ENCODE results near the gene PTPRG. TPM values are rescaled to one million over a fixed set of nuclear protein-coding genes. Genes with fewer than 3 reads are reported as not detected.
A peak's percentile ranks its signal among the peaks of the same experiment; 100 is the strongest.

Gene PTPRG
- total and polyA plus RNA-seq, 3 experiments from 2014 or later, result not detected

DNA sequence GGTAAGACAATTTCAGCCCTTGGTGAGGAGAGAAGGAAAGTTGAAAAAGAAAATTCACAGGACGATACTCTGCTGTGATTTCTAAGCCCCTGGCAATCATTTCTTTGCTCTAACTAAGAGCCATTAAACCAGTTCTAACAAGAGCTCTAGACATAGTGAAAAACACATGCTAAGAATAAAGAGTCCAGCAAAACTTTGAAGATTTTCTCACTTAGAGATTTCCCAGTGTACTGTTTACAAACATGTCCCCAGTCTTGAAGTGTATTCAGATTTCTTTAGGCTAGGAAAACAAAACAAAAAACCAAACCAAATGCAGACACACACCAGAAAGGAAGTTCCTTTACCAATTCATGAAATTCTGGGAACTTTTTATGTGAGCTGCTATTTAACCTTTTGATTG lies 325.8 kb downstream of the PTPRG start:
- H3K36me3 Mint-ChIP-seq, result no peaks in the 10 kb centered on the region
- no peaks in the 10 kb centered on the region for H3K4me1 ChIP-seq (ENCODE audit: insufficient read depth, low read length)
- POLR2A ChIA-PET, result no interaction called here

GRCh38 chr3:61889259-61889658 lies 327.9 kb downstream of the PTPRG start:
- H3K4me3 Mint-ChIP-seq, result no peak overlapping the region
- Histone ChIP-seq H3K36me3 (ENCODE audit: insufficient read depth, low read length) (no peaks in the 10 kb centered on the region), H3K4me3 (ENCODE audit: low read length) (no peak overlapping the region), H3K9me3 (ENCODE audit: low read length) (no peaks in the 10 kb centered on the region), H3K27ac (ENCODE audit: low read depth, low read length) (no peak overlapping the region), H3K4me1 (ENCODE audit: insufficient read depth, low read length) (no peaks in the 10 kb centered on the region), H3K27me3 (ENCODE audit: insufficient read depth, low read length, poor library complexity, severe bottlenecking) (no peaks in the 10 kb centered on the region)
- DNase-seq, result no peak
- no peak overlapping the region for H3K27ac Mint-ChIP-seq
- ChIA-PET CTCF (no interaction called here), POLR2A (no interaction called here)
- peaks cover 0 to 3% (median 0%) of the 10 kb centered on the region in 3 donors for H3K36me3 Mint-ChIP-seq
- H3K4me1 Mint-ChIP-seq, result no peaks in the 10 kb centered on the region
- no peaks in the 10 kb centered on the region for H3K27me3 Mint-ChIP-seq
- peaks cover 0 to 5% (median 3%) of the 10 kb centered on the region in 5 donors for H3K9me3 Mint-ChIP-seq

More for the DNA sequence above, 325.8 kb downstream of the PTPRG start:
- CTCF ChIA-PET, result no interaction called here
- Mint-ChIP-seq H3K9me3 (peaks cover 0 to 5% (median 2%) of the 10 kb centered on the region in 5 donors), H3K27me3 (no peaks in the 10 kb centered on the region), H3K4me1 (no peaks in the 10 kb centered on the region), H3K4me3 (no peak overlapping the region), H3K27ac (no peak overlapping the region)
- no peak overlapping the region for H3K27ac ChIP-seq (ENCODE audit: low read depth, low read length)
- no peak overlapping the region for H3K4me3 ChIP-seq (ENCODE audit: low read length)
- no peaks in the 10 kb centered on the region for H3K9me3 ChIP-seq (ENCODE audit: low read length)
- no peaks in the 10 kb centered on the region for H3K36me3 ChIP-seq (ENCODE audit: insufficient read depth, low read length)
- no peaks in the 10 kb centered on the region for H3K27me3 ChIP-seq (ENCODE audit: insufficient read depth, low read length, poor library complexity, severe bottlenecking)
- no peak for DNase-seq

DNA sequence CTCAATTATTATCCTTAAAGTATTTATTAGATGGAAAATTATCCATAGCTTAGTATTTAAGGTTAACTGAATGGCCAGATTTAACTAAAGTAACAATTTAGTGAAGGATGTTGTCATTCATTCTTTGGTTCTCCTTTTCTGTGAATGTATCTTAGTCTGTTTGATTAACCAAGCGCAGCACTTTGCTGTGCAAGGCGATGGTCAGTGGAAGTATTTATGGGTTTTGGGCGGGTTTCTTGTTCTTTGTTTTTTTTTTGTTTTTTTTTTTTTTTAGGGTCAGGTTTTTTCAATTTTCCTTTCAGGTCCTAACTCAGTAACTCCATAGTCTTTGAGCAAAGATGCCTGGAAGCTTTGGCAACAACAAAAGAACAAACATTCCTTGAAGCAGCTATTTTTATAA lies 328.8 kb downstream of the PTPRG start:
- no peaks in the 10 kb centered on the region for H3K9me3 ChIP-seq (ENCODE audit: low read length)
- H3K27me3 Mint-ChIP-seq, result no peaks in the 10 kb centered on the region
- no peaks in the 10 kb centered on the region for H3K4me1 Mint-ChIP-seq
- H3K27ac Mint-ChIP-seq, result no peak overlapping the region
- H3K27ac ChIP-seq (ENCODE audit: low read depth, low read length), result no peak overlapping the region
- ChIA-PET POLR2A (no interaction called here), CTCF (no interaction called here)
- H3K4me1 ChIP-seq (ENCODE audit: insufficient read depth, low read length), result no peaks in the 10 kb centered on the region
- no peak overlapping the region for H3K4me3 ChIP-seq (ENCODE audit: low read length)
- no peak for DNase-seq
- H3K9me3 Mint-ChIP-seq, result peaks cover 0 to 5% (median 3%) of the 10 kb centered on the region in 5 donors
- H3K36me3 Mint-ChIP-seq, result peaks cover 0 to 3% (median 0%) of the 10 kb centered on the region in 3 donors
- no peak overlapping the region for H3K4me3 Mint-ChIP-seq
- H3K36me3 ChIP-seq (ENCODE audit: insufficient read depth, low read length), result no peaks in the 10 kb centered on the region
- H3K27me3 ChIP-seq (ENCODE audit: insufficient read depth, low read length, poor library complexity, severe bottlenecking), result no peaks in the 10 kb centered on the region

DNA sequence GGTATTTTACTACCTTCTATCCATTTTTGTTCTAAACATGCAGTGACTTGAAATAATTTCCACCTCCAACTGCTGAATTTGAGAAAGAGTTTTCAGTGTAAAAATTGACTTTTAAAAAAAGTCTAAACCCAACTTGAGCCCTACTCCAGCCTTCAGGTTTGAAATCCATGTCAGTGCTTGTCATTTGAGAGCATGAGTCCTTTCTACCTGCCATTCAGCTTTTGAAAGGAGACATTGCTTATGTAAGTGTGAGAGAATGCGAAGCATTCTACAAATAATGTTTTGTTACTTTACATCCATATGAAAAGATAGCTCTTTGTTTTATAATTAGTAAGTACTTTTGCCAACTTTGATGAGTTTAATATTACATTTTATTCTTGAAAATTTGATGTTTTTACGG lies 329.2 kb downstream of the PTPRG start:
- peaks cover 0 to 3% (median 0%) of the 10 kb centered on the region in 3 donors for H3K36me3 Mint-ChIP-seq
- H3K4me1 ChIP-seq (ENCODE audit: insufficient read depth, low read length), result no peaks in the 10 kb centered on the region
- no peak overlapping the region for H3K27ac ChIP-seq (ENCODE audit: low read depth, low read length)
- no peaks in the 10 kb centered on the region for H3K4me1 Mint-ChIP-seq
- H3K27ac Mint-ChIP-seq, result no peak overlapping the region
- H3K4me3 ChIP-seq (ENCODE audit: low read length), result no peak overlapping the region
- ChIA-PET CTCF (no interaction called here), POLR2A (no interaction called here)
- H3K9me3 ChIP-seq (ENCODE audit: low read length), result no peaks in the 10 kb centered on the region
- no peaks in the 10 kb centered on the region for H3K27me3 Mint-ChIP-seq
- H3K4me3 Mint-ChIP-seq, result no peak overlapping the region
- no peaks in the 10 kb centered on the region for H3K27me3 ChIP-seq (ENCODE audit: insufficient read depth, low read length, poor library complexity, severe bottlenecking)
- H3K36me3 ChIP-seq (ENCODE audit: insufficient read depth, low read length), result no peaks in the 10 kb centered on the region
- peaks cover 0 to 5% (median 3%) of the 10 kb centered on the region in 5 donors for H3K9me3 Mint-ChIP-seq
- DNase-seq, result no peak

- H3K27ac Mint-ChIP-seq, result no peak overlapping the region
- H3K27me3 Mint-ChIP-seq, result no peaks in the 10 kb centered on the region
- ChIA-PET CTCF (no interaction called here), POLR2A (no interaction called here)
- Histone ChIP-seq H3K4me1 (ENCODE audit: insufficient read depth, low read length) (no peaks in the 10 kb centered on the region), H3K9me3 (ENCODE audit: low read length) (no peaks in the 10 kb centered on the region), H3K27me3 (ENCODE audit: insufficient read depth, low read length, poor library complexity, severe bottlenecking) (no peaks in the 10 kb centered on the region), H3K4me3 (ENCODE audit: low read length) (no peak overlapping the region), H3K27ac (ENCODE audit: low read depth, low read length) (no peak overlapping the region), H3K36me3 (ENCODE audit: insufficient read depth, low read length) (no peaks in the 10 kb centered on the region)
- peaks cover 0 to 3% (median 2%) of the 10 kb centered on the region in 5 donors for H3K9me3 Mint-ChIP-seq
- no peak overlapping the region for H3K4me3 Mint-ChIP-seq
- no peak for DNase-seq
- H3K4me1 Mint-ChIP-seq, result no peaks in the 10 kb centered on the region
- H3K36me3 Mint-ChIP-seq, result peaks cover 0 to 3% (median 0%) of the 10 kb centered on the region in 3 donors
Measured at GRCh38 chr3:61892891-61893290, 331.5 kb downstream of the PTPRG start.

DNA sequence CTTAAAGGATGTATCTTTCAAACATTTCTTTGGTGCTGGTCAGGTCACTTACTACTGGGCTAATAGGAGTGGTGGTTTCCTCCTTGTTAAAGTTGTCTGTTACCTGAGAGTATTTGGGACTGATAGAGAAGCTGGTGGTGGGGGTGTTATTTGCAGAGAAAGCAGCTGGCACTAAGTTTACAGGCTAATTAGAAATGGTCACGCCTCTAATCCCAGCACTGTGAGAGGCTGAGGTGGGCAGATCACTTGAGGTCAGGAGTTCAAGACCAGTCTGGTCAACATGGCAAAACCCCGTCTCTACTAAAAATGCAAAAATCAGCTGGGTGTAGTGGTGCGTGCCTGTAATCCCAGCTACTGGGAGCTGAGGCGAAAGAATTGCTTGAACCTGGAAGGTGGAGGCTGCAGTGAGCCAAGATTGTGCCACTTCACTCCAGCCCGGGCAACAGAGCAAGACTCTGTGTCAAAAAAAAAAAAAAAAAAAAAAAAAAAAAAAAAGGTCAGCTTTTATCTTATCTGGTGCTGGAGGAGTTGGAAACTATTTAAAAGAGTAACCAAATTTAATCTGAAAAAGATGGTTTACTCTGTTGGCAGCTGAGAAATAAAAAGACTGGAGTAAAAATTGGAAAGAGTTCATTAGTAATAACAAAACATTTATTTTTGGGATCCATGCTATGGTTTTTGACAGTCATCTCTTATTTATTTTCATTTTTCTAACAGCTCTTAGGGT lies 332.6 kb downstream of the PTPRG start:
- H3K27ac ChIP-seq (ENCODE audit: low read depth, low read length), result no peak overlapping the region
- ChIA-PET CTCF (no interaction called here), POLR2A (no interaction called here)
- no peaks in the 10 kb centered on the region for H3K4me1 ChIP-seq (ENCODE audit: insufficient read depth, low read length)
- no peak overlapping the region for H3K4me3 Mint-ChIP-seq
- no peaks in the 10 kb centered on the region for H3K4me1 Mint-ChIP-seq
- H3K9me3 Mint-ChIP-seq, result peaks cover 0 to 5% (median 2%) of the 10 kb centered on the region in 5 donors
- no peak overlapping the region for H3K4me3 ChIP-seq (ENCODE audit: low read length)
- peaks cover 0 to 2% of the 10 kb centered on the region in 2 donors for H3K27me3 Mint-ChIP-seq
- H3K36me3 ChIP-seq (ENCODE audit: insufficient read depth, low read length), result no peaks in the 10 kb centered on the region
- no peaks in the 10 kb centered on the region for H3K27me3 ChIP-seq (ENCODE audit: insufficient read depth, low read length, poor library complexity, severe bottlenecking)
- no peak for DNase-seq
- H3K9me3 ChIP-seq (ENCODE audit: low read length), result no peaks in the 10 kb centered on the region
- no peak overlapping the region for H3K27ac Mint-ChIP-seq
- H3K36me3 Mint-ChIP-seq, result peaks cover 0 to 3% (median 0%) of the 10 kb centered on the region in 3 donors

GRCh38 chr3:61894988-61895935 lies 333.9 kb downstream of the PTPRG start:
- ChIA-PET POLR2A (no interaction called here), CTCF (no interaction called here)
- Histone ChIP-seq H3K4me1 (ENCODE audit: insufficient read depth, low read length) (no peaks in the 10 kb centered on the region), H3K27ac (ENCODE audit: low read depth, low read length) (no peak overlapping the region), H3K9me3 (ENCODE audit: low read length) (no peaks in the 10 kb centered on the region), H3K27me3 (ENCODE audit: insufficient read depth, low read length, poor library complexity, severe bottlenecking) (no peaks in the 10 kb centered on the region), H3K4me3 (ENCODE audit: low read length) (no peak overlapping the region), H3K36me3 (ENCODE audit: insufficient read depth, low read length) (no peaks in the 10 kb centered on the region)
- Mint-ChIP-seq H3K27ac (no peak overlapping the region), H3K9me3 (peaks cover 0 to 4% (median 2%) of the 10 kb centered on the region in 5 donors), H3K27me3 (peaks cover 0 to 2% of the 10 kb centered on the region in 2 donors), H3K4me1 (no peaks in the 10 kb centered on the region), H3K4me3 (no peak overlapping the region), H3K36me3 (peaks cover 0 to 3% (median 0%) of the 10 kb centered on the region in 3 donors)
- peak in 2 of 5 donors; percentile 17 to 58 for DNase-seq

DNA sequence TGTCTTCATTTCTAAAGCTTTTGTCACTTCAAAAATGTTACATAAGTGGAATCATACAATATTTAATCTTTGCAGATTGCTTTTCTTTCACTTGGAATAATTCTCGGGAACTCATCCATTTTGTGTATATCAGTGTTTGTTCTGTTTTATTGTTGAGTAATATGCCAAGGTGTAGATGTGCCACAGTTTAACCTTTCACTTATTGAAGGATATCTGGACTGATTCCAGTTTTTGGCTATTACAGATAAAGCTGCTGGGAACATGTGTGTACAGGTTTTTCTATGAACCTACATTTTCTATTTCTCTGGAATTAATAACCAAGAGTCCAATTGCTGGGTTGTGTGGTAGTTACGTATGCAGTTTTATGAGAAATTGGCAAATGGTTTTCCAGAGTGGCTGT lies 334.9 kb downstream of the PTPRG start:
- H3K4me1 ChIP-seq (ENCODE audit: insufficient read depth, low read length), result no peaks in the 10 kb centered on the region
- H3K36me3 ChIP-seq (ENCODE audit: insufficient read depth, low read length), result no peaks in the 10 kb centered on the region
- H3K4me3 Mint-ChIP-seq, result no peak overlapping the region
- H3K9me3 Mint-ChIP-seq, result peaks cover 0 to 5% (median 2%) of the 10 kb centered on the region in 5 donors
- peaks cover 0 to 3% (median 0%) of the 10 kb centered on the region in 3 donors for H3K36me3 Mint-ChIP-seq
- peaks cover 0 to 2% of the 10 kb centered on the region in 2 donors for H3K27me3 Mint-ChIP-seq
- CTCF ChIA-PET, result no interaction called here
- H3K4me1 Mint-ChIP-seq, result no peaks in the 10 kb centered on the region
- DNase-seq, result no peak
- no peak overlapping the region for H3K27ac ChIP-seq (ENCODE audit: low read depth, low read length)
- POLR2A ChIA-PET, result no interaction called here
- H3K27ac Mint-ChIP-seq, result no peak overlapping the region
- no peak overlapping the region for H3K4me3 ChIP-seq (ENCODE audit: low read length)
- no peaks in the 10 kb centered on the region for H3K27me3 ChIP-seq (ENCODE audit: insufficient read depth, low read length, poor library complexity, severe bottlenecking)
- no peaks in the 10 kb centered on the region for H3K9me3 ChIP-seq (ENCODE audit: low read length)

All from CD8-positive, alpha-beta memory T cell (primary cell).